ENCODE results near the gene AKT1S1.

AKT1S1 gene

DNA sequence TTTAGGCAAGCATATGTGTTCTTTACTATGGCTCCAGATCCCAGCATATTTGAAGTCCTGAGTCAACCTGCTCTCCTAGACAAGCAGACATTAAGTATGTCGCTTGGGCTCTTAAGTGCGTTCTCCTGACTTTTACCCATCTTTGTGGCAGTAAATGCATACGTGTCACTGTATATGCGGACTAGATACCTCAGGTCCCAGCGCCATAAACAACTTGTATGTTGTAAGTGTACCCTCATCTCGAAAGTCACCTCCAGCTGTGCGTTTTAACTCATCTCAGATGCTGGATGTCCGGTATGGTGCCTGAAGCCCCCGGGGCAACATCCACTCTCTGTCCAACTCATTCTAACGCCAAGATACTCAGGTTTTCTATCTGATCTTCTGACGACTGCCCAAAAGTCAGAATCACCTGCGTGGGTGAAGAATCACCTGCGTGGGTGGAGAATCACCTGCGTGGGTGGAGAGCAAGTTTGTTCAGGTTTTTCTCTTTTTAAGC, 24.5 kb downstream of the AKT1S1 start:
- no peak for DNase-seq

DNA sequence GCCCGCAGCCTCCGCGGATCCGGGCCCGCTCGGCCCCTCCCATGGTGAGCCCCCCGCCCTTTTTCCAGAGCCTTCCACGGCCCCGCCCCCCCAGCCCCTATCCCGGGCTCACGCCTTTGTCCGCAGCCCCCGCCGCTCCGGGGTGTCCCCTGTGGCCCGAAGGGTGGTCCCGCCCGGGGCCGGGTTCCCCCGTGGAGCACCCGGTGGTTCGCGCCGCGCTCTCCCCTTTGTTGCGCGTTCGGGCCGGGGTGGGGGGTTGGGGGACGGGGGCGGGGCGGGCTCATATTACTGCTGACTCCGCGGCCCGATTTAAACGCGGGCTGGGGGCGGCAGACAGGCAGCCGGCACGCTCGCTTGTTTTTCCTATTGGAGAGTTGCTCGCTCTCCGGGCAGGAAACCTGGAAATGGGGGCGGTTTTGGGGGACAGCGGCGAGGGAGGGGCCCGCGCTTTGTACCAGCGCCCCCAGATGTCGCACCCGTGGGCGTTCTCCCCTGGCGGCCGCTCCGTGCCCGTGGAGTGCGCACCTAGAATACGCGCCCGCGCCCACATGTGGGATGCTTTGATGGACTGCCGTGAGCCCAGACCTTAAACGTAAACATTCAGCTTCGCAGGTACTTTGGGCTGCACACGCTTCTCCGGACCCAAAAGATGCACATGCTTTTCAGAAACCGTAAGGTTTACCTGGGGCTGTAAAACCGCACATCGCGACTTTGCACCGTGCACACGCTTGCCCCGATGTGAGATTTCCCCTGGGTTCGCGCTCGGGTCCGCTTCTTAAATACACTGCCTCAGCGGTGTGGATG, 25.5 kb downstream of the AKT1S1 start:
- DNase-seq, result no peak

DNA sequence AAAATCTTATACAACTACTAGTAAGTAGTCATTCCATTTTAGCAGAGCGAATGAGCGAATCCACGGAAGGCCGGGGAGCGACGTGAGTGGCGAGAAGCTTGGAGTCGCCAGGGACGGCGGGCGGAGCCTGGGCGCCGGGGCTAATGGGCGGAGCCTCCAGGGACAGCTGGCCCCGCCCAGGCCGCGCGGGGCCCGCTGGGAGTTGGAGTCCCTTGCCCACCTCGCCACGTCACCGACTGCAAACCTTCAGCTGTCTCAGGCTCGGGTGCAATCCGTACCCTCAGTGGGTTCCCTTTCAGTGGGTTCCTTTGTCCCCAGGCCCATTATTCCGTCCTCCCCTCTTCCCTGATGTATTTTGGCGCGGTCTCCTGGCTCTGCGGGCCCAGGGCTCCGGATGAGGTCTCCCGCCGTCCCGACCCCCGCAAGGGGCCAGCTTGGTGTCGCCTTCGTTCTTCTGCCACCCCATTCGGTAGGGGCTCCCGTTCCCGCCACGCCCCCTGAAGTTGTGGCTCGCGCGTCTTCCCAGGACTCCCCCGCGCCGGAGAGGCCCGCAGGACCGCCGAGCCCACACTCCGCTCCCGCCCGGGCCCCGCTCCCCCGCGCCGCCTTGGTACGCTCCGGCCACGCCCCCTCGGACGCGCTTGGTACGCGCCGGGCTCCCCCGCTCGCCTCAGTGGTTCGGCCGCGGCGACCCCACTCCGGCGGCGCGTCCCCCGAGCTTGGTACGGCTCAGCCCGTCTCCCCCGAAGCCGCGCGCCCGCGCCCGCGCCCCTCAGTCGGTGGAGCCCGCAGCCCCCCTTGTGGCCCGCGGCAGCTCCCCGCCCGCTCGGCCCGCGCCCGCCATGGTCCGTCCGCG, 26.4 kb downstream of the AKT1S1 start, which contains the start of gene PTOV1:
PTOV1 (plus strand) TSS at position 673 of the 856 bp plus-strand sequence.
- peak; percentile 90 for DNase-seq

DNA sequence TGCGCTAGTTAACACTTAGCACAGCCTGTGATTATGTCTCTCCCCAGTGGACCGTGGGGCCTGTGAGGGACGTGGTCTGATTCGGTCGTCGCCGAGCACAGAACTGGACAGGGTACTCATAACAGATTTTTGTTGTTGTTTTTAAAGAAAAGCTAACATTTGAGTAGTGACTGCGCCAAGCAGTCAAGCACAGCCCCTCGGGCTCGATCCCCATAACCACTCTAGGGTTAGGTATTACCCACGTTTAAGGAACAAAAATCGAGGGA, 27.0 kb downstream of the AKT1S1 start:
- DNase-seq, result no peak

DNA sequence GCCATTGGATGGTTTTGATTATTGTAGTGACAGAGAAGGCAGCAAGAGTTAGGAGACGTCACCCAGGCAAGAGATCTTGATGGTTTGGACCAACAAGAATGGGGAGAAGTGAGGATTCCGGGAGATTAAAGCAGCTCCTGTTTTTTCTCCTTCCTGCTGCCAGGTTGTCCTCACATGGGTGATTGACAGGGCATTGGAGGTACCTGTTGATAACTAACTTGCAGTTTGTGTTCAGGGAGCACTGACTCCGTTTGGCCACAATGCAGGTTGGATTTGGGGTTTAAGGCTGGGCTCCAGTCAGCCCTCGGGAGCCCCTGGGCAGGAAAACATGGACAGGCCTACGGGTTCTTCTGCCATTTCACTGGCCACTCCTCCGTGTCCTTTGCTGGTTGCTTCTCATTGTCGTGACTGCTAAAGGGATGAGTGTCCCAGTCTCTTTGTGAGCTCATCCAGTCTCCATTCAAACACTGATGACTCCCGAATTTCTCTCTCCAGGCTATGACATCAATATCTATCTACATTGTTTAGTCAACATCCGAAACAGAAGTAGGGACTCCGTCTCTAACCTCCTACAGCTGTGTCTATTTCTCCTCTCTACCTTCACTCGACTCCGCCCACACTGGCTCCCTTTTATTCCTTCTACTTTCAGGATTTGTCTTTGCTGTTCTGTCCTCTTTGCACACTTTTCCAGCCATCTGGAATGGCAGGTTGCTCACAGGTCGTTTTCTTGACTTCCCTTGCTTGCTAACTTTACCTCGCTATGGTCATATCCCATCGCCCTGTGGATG, 27.5 kb downstream of the AKT1S1 start:
- no peak for DNase-seq

DNA sequence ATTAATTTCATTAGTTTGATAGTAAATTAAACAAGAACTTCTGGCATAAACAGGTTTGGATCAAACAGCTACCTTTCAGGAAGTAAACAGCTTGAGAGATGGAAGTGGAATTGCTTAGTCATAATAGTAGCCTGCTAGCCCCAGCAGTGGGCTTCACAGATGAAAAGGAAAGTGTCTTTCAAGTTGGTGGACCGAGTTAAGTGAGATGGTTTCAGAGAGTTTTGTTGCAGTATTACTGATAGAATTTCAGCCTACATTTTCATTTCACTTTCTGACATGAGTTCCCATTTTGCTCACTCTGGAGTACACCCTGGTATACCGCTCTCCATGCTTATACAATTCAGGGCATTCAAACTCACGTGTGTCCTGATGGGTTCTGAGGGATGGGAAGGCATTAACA, 28.2 kb downstream of the AKT1S1 start:
- peak; percentile 44 for DNase-seq

DNA sequence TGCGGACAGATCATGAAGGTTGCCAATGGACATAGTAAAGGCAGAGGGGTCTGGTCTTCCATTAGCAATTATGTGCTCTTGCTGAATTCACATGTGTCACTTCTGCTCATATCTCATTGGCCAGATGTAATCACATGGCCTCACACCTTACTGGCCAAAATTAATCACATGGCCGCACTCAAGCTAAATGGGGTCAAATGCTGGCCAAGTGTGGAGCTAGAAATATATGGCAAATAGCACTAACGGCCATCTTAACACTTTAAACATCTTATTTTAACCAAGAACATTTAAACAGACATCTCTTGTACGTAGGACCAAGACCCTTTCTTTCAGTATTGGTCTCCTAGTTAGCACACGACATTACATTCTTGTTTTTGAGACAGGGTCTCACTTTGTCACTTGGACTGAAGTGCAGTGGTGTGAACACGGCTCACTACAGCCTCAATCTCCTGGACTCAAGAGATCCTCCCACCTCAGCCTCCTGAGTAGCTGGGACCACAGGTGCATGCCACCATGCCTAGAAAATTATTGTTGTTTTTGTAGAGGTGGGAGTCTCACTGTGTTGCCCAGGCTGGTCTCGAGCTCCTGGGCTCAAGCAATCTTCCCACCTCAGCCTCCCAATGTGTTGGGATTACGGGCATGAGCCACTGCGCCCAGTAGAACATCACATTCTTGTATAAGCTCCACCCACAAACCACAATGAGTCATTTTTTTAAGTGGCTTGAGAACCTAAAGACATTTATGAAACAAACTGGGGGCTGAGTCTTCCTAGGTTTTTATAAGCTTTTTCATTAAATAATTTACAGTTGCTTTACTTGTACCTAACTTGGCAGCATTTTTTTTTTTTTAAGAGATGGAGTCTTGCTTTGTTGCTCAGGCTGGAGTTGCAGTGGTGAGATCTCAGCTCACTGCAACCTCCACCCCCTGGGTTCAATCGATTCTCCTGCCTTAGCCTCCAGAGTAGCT, 29.1 kb downstream of the AKT1S1 start:
- DNase-seq, result peak; percentile 62

DNA sequence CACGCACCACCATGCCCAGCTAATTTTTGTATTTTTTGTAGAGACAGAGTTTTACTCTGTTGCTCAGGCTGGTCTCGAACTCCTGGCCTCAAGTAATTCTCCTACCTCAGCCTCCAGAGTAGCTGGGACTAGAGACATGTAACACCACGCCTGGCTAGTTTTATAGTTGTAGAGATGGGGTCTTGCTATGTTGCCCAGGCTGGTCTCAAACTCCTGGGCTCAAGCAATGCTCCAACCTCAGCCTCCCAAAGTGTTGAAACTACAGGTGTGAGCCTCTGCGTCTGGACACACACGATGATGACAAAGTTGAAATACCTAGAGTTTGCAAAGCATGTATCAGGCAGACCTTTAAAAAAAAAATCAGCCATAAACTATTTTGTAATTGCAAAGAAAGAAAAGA, 30.7 kb downstream of the AKT1S1 start:
- DNase-seq, result no peak

DNA sequence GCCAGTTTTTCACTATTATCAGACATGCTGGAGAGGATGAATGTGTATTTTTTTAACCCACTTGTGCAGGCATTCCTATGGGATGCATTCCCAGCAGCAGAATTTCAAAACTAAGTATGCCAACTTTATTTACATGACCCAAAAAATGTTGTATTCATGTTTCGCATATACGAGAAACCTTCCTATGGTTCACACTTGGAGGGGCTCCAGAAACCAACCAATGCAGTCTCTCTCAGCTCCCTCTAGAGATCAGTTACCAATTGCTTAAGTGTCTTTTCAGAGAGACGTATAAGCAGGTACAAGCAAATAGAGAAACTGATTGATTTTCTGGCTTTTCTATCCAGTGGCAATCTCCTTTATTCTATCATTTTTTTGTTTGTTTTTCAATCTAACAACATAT, 31.7 kb downstream of the AKT1S1 start:
- DNase-seq, result no peak

DNA sequence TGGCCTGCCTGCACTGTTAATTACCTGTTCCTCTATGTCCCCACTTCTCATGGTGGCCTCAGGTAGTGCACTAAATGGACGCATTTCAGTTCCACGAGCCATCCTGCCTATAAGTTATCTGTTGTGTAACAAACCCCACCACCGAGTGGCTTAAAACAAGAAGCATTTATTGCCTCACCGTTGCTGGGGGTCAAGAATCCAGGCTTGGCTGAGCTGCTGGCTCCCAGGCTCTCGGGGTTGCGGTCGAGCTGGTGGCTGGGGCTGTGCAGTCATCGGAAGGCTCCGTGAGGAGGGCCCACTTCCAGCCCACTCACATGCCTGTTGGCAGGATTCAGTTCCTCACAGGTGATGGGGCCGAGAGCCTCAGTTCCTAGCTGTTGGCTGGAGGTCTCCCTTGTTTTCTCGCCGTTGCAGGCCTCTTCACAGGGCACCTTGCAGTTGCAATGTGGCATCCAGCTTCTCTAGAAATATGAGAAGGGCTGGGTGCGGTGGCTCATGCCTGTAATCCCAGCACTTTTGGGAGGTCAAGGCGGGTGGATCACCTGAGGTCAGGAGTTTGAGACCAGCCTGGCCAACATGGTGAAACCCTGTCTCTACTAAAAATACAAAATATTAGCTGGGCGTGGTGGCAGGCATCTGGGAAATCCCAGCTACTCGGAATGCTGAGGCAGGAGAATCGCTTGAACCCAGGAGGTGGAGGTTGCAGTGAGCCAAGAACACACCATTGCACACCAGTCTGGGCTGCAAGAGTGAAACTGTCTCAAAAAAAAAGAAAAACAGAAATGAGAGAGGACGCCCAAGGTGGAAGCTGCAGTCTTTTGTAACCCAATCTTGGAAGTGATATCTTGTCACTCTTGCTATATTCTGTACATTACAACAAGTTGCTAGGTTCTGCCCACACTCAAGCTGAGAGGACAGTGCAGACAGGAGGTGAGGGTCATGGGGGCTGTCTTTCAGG, 32.7 kb downstream of the AKT1S1 start:
- no peak for DNase-seq

DNA sequence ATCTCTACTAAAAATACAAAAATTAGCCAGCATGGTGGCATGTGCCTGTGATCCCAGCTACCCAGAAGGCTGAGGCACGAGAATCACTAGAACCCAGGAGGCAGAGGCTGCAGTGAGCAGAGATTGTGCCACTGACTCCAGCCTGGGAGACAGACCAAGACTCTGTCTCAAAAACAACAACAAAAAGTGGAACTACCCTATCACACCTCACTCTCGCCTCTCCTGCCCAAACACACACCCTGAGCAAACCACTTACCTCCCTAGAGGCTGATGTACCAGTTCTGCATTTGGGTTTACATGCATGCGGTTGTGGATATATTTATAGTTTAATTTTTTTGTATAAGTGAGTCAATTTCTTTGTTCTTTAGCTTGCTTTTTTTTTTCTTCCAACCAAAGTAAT, 33.9 kb downstream of the AKT1S1 start:
- DNase-seq, result no peak

DNA sequence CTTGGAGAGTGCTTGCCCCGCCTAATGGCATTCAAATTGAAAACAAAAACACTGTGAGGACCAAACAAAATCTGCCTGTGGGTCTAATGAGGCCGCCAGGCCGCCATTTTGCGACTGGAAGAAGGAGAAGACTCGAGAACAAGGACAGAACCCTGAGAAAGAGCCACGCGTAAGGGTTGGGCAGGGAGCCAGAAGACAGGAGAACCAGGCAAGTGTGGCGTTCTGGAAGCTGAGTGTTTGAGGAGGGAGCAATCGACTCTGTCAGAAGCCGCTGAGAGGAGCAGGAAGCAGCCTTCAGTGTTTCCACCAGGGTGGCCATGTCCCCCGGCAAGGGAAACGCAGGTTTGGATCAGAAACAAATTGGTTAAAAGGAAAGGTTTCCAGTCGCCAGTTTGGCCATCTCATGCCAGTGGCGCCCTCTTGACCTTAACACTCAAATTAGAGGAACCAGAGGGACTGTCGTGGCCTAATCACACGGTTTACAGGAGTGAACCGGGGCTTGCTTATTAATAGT, 36.4 kb downstream of the AKT1S1 start:
- no peak for DNase-seq

DNA sequence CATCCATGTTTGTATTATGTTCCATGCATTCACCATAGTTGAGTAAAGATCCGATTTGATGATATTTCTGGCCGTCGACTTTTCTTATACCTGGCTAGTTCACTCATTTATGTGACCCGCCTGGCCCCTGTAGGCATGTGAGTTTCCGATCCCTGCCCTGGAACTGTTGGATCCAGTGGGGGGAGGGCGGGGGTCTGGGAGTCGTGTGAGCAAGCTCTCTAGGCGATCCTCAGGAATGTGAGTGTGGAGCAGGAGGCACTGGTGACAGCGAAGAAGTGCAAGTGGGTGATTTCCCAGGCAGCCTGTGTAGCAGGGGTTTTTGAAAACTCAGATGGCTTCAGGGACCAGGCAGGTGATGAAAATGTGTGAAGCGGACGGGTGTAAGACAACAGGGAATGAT, 36.8 kb downstream of the AKT1S1 start:
- no peak for DNase-seq

DNA sequence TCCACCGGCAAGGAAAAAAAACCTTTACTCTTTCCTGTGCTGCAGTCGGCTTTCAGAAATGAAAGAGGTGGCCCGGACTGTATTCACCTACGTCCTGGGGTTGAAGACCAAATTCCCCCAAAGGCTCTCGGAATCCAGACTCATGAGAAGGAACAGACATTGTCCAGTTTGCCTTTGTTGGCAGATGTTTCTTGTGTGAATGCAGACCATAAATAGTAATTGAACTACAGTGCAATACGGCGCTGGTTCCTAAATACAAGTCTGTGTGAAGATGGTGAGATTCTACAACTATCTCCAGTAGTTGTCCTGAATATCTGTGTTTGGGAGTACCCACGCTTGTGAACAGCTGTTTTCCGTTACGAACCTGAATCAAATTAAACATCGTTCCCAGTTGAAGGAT, 37.4 kb downstream of the AKT1S1 start:
- no peak for DNase-seq

DNA sequence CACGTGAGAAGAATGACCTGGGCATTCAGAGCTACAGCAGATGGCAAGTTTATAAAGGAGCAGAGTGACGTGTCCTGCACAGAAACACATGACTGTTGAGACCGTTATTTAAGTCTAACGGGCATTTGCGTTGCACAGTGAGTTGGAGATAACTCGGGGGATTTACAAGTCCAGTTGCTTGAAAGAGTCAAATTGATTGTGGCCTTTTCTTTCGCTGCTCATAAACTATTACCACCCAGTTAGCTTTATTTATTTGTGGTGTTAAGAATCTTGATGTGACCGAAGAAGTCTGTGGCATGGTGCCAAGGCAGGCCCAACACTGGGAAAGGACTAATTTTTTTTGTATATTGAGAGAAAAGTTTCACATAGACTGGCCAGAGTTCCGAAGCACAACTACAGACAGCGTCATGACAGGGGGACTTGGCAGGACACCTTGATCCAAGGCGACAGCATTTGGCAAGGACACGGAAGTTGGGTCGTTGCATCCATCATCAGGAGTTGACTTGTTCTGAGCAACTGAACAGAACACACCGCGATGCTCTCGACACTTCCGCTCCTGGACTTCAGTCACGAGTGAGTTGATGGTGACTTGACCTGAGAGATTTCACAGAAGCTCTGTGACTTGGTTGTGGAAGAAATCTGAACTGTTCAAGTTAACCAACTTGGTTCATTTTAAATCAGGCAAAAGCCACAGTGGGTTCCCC, 38.1 kb downstream of the AKT1S1 start:
- no peak for DNase-seq

DNA sequence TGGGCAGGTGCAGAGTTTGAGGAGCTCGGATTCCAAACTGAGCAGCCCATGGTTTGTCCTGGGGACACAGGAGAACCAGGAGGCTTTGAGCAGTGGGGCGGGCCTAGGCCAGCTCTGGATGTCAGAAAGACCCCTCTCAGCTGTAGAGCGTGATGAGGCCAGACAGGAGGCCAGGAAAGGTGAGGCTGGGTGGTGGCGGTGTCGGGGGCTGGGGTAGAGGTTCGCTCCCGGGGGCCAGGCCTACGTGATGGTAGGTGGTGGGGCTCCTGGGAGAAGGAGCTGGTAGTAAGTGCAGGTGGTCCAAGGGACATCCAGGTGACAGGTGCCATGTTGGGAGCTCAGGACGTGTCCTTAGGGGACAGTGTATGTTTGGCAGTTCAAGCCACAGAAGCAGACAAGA, 39.7 kb downstream of the AKT1S1 start:
- DNase-seq, result no peak

DNA sequence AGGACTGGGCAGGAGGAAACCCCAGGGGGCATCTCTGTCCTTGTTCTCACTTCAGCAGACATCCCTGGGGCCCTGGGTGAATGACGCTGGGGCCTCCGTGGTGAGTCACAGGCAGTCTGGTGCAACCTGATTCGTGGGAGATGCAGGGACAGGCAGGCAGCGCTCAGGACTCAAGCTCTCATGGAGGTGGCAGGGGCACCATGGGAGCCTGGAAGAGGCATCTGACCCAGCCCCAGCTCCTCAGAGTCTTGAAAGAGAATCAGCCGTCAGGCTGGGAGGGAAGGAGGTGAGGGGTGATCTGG, 40.2 kb downstream of the AKT1S1 start:
- no peak for DNase-seq

DNA sequence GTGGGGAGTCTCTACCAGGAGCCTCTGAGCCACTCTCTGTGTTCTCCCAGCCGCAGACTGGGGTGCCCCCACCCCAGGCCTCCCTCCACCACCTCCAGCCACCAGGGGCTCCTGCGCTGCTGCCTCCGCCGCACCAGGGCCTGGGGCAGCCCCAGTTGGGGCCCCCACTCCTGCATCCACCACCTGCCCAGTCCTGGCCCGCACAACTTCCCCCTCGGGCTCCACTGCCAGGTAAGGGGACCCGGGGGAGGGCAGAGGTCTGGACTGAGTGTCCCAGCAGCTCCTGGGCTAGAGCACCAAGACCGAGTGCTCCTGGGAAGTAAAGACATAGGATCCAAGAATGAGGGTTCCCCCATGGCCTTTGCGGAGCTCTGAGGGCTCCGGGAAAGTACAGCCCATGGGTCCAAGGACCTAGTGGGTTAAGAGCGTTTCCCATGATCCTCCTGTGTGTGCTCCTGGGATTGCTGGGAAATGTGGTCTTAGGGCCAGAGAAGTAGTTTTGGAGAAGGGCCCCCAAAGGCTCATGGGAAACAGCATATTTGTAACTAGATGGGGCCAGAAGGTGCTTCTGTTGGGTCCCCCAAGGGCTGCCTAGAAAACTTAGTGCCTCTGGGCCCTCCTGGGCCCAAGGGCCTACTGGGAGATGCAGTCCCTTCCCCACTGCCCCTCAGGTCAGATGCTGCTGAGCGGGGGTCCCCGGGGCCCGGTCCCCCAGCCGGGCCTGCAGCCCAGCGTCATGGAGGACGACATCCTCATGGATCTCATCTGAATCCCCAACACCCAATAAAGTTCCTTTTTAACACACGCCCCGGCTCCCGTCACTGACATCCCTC, 40.8 kb downstream of the AKT1S1 start:
- DNase-seq, result no peak

DNA sequence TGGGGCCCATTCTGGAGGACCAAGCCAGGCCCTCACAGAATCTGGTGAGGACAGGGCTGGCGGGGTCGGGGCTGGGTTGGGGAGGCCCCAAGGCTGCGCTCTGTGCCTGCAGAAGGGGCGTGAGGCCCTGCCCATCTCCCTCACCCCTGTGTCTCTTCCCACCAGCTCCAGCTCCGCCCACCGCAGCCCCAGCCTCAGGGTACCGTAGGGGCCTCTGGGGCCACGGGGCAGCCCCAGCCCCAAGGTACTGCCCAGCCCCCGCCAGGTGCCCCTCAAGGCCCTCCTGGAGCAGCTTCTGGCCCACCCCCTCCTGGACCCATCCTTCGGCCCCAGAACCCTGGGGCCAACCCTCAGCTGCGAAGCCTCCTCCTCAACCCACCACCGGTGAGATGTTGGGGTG, 41.6 kb downstream of the AKT1S1 start:
- DNase-seq, result no peak
